GM18519 (cell line): ENCODE results near the gene ARHGEF4.
"Not testable (repeated sequence)": the region's sequence is repeated elsewhere in the genome, so short reads cannot be mapped to it uniquely, and the experiment has no call there.

ENCODE experiments used
- ATAC-seq: cut with Tn5 transposase; IDR thresholded peaks from one replicate; pipeline ENCODE4 v1.9.1; 2021; ENCODE audit warnings: mild to moderate bottlenecking, moderate library complexity; ENCODE audit not compliant: unreplicated experiment, low FRiP score

The ARHGEF4 gene

DNA sequence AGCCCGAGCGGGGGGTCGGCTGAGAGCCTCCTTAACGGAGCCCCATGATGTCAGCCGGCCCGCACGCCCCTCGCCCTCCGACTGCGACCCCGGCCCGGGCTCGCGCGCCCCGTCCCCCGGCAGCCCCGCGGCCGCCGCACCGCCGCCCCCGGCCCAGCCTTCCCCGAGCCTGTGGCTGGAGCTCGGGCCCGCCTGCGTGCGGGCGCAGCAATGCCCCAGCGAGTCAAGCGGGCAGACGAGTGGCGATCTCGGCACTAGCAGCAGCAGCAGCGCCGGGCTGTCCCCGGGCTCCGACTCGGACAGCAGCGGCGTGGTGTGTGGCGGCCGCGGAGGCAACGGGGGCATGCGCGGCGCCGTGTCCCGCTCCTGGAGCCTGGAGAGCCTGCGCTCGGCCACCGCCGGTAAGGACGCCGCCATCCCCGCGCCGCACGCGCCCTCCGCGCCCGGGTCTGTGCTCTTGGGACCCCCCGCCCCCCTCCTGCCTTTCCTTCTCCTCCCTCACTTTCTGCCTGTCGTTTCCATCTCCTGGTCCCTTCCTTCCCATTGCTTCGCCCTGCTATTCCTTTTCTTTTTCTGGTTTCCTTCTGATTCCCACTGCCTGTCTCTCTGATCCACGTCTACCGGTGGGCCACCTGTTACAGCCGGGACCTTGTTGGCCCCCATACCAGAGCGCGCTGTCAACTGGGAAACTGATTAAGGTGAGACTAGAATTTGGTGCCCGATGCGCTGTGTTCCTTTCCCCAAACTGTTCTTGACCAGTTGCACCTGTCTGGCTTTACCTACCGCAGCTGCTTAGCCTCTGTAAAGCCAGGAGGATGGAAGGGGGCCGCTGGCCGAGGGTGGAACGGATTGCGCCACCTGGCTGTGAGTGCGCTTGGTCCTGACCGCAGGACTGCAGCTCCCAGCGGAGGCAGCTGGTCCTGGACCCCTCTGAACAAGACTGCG is 127.4 kb downstream of the ARHGEF4 start:
- no peak for ATAC-seq

GRCh38 chr2:130964931-130965330 is 128.2 kb downstream of the ARHGEF4 start:
- ATAC-seq: no peak

DNA sequence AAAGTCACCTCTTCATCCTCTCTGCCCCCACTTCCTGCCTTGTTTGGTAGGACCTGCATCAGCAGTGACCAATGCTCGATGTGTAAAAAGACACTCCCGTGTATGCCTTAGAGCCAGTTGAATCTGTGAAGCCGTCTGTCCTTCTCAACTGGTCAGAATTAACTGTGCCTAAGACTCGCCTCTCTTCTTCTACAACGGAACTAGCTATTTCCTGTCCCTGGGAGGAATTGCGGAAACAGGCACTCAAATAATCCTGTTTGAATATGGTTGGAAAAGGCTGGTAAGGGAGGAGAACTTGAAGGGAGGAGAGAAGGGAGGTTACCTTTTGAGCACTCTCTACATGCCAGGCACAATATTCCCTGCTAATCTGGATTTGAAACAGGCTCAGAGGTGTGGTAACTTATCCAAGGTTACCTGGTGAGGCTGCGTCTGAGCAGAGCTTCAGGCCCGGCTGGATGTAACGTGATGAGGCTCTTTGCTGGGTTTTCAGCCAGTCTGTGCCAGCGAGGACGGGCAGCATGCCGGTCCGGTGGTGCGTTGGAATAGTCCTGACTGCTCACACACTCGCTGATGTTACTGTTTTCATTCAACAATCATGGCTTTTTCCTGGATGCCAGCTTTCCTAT is 129.5 kb downstream of the ARHGEF4 start:
- no peak for ATAC-seq

- ATAC-seq: no peak
Measured at GRCh38 chr2:130966775-130967490, 130.2 kb downstream of the ARHGEF4 start.

GRCh38 chr2:130972410-130972809 is 135.7 kb downstream of the ARHGEF4 start:
- ATAC-seq: no peak

GRCh38 chr2:130975729-130976128 is 139.0 kb downstream of the ARHGEF4 start:
- ATAC-seq: no peak

DNA sequence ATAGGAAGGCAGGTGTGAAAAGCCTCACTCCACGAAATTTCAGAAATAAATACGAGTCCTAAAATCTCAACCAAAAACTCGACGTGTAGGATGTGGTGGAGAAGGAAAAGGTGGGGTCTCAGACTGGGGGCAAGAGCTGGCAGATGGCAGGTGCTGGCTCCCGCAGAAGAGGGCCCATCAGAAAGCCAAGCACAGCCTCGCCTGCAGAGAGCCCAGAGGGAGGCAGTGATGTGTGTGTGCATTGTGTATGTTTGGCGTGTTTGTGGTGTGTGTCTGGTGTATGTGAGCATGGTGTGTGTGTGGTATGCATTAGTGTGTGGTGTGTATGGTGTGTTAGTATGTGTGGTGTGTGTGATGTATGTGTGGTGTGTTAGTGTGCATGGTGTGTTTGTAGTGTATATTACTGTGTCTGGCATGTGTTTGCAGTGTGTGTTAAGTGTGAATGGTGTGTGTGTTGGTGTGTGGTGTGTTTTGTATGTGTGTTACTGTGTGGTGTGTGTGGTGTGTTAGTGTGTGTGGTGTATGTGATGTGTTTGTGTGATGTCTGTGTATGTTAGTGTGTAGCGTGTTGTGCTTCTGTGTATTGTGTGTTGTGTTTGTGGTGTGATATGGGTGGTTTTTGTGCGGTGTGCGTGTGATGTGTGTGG is 140.0 kb downstream of the ARHGEF4 start:
- ATAC-seq: no peak

GRCh38 chr2:130977461-130978050 is 140.8 kb downstream of the ARHGEF4 start:
- ATAC-seq: no peak

GRCh38 chr2:130981667-130982066 is 145.0 kb downstream of the ARHGEF4 start:
- no peak for ATAC-seq

DNA sequence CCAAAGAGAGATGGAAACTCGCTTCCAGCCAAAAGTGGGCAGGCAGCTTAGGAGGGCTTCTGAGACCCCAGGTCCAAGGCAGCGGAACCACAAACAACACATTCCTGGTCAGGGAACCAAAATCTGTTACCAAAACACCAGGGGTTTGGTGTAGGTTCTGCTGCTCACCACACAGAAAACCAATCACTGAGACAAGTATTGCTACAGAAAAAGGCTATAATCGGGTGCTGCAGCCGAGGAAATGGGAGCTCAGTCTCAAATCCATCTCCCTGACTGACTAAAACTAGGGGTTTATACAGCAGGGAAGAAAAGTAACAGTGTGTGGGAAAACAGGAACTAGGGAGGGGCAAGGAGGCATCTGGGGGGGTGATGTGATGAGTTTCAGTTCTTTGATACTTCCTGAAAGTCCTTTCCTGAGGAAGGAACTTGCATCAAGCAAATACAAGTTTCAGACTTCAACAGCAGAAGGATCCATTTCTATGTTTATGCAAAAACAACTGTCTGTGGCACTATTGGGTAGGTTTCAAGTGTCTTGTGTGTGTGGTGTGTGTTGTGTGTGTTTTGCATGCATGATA is 148.6 kb downstream of the ARHGEF4 start:
- ATAC-seq: no peak

DNA sequence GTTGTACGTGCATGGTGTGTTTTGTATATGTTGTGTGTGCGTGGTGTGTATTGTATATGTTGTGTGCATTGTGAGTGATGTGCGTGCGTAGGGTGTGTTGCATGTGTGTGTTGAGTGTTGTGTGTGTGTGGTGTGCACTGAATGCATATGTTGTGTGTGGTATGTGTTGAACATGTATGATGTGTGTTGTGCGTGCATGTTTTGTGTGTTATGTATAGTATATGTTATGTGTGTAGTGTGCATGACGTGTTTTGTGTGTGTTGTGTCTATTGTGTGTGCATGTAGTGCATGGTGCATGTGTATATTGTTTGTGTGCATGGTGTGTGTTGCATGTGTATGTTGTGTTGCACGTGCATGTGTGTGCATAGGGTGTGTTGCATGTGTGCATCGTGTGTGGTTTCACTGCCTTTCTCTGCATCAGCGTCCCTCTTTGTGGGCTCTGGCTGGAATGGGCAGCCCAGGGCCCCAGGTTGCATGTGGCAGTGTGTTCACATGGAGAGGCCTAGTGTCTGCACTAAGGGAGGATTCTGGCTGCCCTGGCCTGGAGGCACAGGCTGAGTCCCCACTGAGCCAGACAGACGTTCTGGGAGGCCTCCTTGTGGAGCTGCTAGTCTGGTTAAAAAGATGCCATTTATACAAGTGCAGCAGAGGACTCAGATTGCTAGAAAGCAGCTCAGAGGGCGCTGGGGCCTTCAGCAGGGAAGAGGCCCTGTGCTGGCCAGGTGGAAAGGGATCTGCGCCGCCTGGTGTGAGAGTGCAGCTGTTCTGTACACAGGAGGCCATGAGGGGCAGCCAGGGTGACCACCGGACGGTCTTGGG is 149.3 kb downstream of the ARHGEF4 start:
- no peak for ATAC-seq

DNA sequence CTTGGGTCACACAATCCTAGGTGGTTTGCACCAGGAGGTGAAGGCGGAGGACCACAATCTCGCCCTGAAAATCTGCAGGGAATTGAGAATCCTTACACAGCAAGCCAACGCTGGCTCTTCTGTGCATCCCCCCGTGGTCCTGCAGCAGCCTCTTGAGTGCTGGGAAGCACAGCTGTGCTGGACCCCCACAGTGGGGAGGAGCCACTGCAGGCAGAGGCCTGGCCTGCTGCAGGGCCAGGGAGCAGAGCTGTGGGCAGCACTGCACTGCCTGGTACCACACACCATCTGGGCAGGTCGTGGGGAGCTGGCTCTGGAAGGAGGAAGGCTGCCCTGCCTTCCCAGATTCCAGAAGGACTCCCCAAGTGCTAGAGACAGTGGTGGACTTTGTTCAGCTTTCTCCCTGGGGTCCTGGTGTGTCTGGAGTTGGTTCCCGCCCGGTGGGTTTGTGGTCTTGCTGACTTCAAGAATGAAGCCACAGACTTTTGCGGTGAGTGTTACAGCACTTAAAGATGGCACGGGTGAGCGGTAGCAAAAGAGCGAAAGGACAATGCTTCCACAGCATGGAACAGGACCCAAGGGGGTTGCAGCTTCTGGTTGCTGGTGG is 150.3 kb downstream of the ARHGEF4 start:
- ATAC-seq: no peak

GRCh38 chr2:130987519-130988425 is 151.1 kb downstream of the ARHGEF4 start:
- ATAC-seq: no peak

- not testable (repeated sequence) for ATAC-seq
Measured at GRCh38 chr2:130991446-130991845, 154.7 kb downstream of the ARHGEF4 start.

DNA sequence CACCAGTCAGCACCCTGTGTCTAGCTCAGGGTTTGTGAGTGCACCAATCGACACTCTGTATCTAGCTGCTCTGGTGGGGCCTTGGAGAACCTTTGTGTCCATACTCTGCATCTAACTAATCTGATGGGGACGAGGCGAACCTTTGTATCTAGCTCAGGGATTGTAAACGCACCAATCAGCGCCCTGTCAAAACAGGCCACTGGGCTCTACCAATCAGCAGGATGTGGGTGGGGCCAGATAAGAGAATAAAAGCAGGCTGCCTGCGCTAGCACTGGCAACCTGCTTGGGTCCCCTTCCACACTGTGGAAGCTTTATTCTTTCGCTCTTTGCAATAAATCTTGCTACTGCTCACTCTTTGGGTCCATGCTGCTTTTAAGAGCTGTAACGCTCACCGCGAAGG is 155.3 kb downstream of the ARHGEF4 start:
- not testable (repeated sequence) for ATAC-seq

DNA sequence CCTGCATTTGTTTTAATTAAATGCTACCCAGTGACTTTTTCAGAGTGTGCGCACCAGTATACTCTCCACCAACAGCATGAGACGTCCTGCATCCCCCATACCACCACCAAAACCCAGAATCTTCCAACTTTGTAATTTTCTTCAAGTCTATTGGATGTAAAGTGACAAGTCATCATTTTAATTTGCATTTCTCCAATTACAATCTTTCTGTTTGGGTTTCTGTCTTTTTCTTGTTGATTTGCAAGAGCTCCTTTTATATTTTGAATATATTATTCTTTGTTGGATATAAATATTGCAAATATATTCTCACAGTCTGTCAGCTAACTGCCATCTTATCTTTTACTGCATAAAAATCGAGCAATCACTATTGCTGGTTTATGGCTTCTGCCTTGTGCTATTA is 160.0 kb downstream of the ARHGEF4 start:
- ATAC-seq: no peak

- no peak for ATAC-seq
Measured at GRCh38 chr2:130997198-130997597, 160.5 kb downstream of the ARHGEF4 start.

GRCh38 chr2:130998561-130998960 is 161.8 kb downstream of the ARHGEF4 start:
- ATAC-seq: no peak
